ENCODE measurements around the gene STAT3. TPM values are rescaled to one million over a fixed set of nuclear protein-coding genes. Genes with fewer than 3 reads are reported as not detected.
A peak's percentile ranks its signal among the peaks of the same experiment; 100 is the strongest.

STAT3 gene
- total and polyA plus RNA-seq, 2 of the 13 experiments (the other 11 are each of a cell fraction or from before 2014, with no cell fraction given), result 61.8 to 62.4 TPM

GRCh38 chr17:42276609-42277341 lies 111.5 kb downstream of the STAT3 start (continued):
- TF ChIP-seq BCLAF1 (IDR thresholded peaks at IDR 0.05), result no peak
- TF ChIP-seq TEF (CRISPR knock-in tag; IDR thresholded peaks at IDR 0.05), result no peak
- TF ChIP-seq ZNF512B (CRISPR knock-in tag; IDR thresholded peaks at IDR 0.05; ENCODE audit: borderline replicate concordance), result no peak
- TF ChIP-seq PAX8 (CRISPR knock-in tag; IDR thresholded peaks at IDR 0.05; ENCODE audit: borderline replicate concordance), result peak; percentile 92; the same call in 1 of the 2 replicates
- TF ChIP-seq TRIM24 (CRISPR knock-in tag; IDR thresholded peaks at IDR 0.05), result no peak
- peak; percentile 56; the same call in 1 of the 2 replicates for TF ChIP-seq ZNF460 (CRISPR knock-in tag; IDR thresholded peaks at IDR 0.05; ENCODE audit: borderline replicate concordance)
- no peak for TF ChIP-seq HNRNPH1 (optimal IDR thresholded peaks at IDR 0.05; ENCODE audit: low read depth, low read length)
- no peak for TF ChIP-seq GPBP1L1 (CRISPR knock-in tag; IDR thresholded peaks at IDR 0.05)
- TF ChIP-seq IKZF1 (IDR thresholded peaks at IDR 0.05), result no peak
- TF ChIP-seq SATB2 (CRISPR knock-in tag; IDR thresholded peaks at IDR 0.05), result peak; percentile 73; the same call in 1 of the 2 replicates
- TF ChIP-seq ZFP91 (CRISPR knock-in tag; IDR thresholded peaks at IDR 0.05; ENCODE audit: borderline replicate concordance), result peak; percentile 87
- peak; percentile 93 for TF ChIP-seq ZBTB10 (CRISPR knock-in tag; IDR thresholded peaks at IDR 0.05; ENCODE audit: borderline replicate concordance)
- no peak for TF ChIP-seq GATAD1 (CRISPR knock-in tag; IDR thresholded peaks at IDR 0.05)
- TF ChIP-seq THYN1 (CRISPR knock-in tag; IDR thresholded peaks at IDR 0.05; ENCODE audit: borderline replicate concordance, low read depth), result no peak
- peak; percentile 55; the same call in 1 of the 2 replicates for TF ChIP-seq ZFP1 (CRISPR knock-in tag; IDR thresholded peaks at IDR 0.05)
- no peak for TF ChIP-seq ZNF83 (CRISPR knock-in tag; IDR thresholded peaks at IDR 0.05; ENCODE audit: borderline replicate concordance)
